ENCODE data around the gene CREB3L2.

CREB3L2 gene

GRCh38 chr7:137950263-137950621 lies 51.6 kb downstream of the CREB3L2 start:
- no peak for DNase-seq

GRCh38 chr7:137949416-137950262 lies 52.2 kb downstream of the CREB3L2 start:
- DNase-seq: no peak

GRCh38 chr7:137948845-137949330 lies 53.0 kb downstream of the CREB3L2 start:
- DNase-seq: no peak

- no peak for DNase-seq
These were observed 53.6 kb downstream of the CREB3L2 start for GRCh38 chr7:137948083-137948844.

GRCh38 chr7:137947046-137947445 lies 54.8 kb downstream of the CREB3L2 start:
- no peak for DNase-seq

- DNase-seq: no peak
These were observed 55.9 kb downstream of the CREB3L2 start for GRCh38 chr7:137946011-137946410.

- no peak for DNase-seq
These were observed 57.7 kb downstream of the CREB3L2 start for GRCh38 chr7:137944168-137944567.

GRCh38 chr7:137943132-137943551 lies 58.7 kb downstream of the CREB3L2 start:
- no peak for DNase-seq

GRCh38 chr7:137942484-137943115 lies 59.3 kb downstream of the CREB3L2 start:
- DNase-seq: no peak

- no peak for DNase-seq
These were observed 61.0 kb downstream of the CREB3L2 start for GRCh38 chr7:137940656-137941518.

GRCh38 chr7:137940218-137940617 lies 61.7 kb downstream of the CREB3L2 start:
- no peak for DNase-seq

- DNase-seq: no peak
These were observed 64.7 kb downstream of the CREB3L2 start for GRCh38 chr7:137937202-137937560.

GRCh38 chr7:137936509-137937201 lies 65.2 kb downstream of the CREB3L2 start:
- DNase-seq: no peak

- no peak for DNase-seq
These were observed 65.9 kb downstream of the CREB3L2 start for GRCh38 chr7:137935884-137936508.

- no peak for DNase-seq
These were observed 66.7 kb downstream of the CREB3L2 start for GRCh38 chr7:137934941-137935883.

GRCh38 chr7:137934176-137934826 lies 67.6 kb downstream of the CREB3L2 start:
- no peak for DNase-seq

GRCh38 chr7:137933270-137934017 lies 68.4 kb downstream of the CREB3L2 start:
- DNase-seq: peak; percentile 68

GRCh38 chr7:137932881-137933269 lies 69.0 kb downstream of the CREB3L2 start:
- no peak for DNase-seq

GRCh38 chr7:137931823-137932222 lies 70.1 kb downstream of the CREB3L2 start:
- no peak for DNase-seq

Measured in right forelimb (tissue), 1 donor.